PC-3 (cell line): ENCODE data around the gene RXRA.

Experiments used
- EZH2 ChIP-seq: fragments of 300-600 bp; sonication (generic); IDR thresholded peaks from one replicate; pipeline ENCODE4 v1.6.1; 2017; ENCODE audit warnings: antibody characterized with exemption, mild to moderate bottlenecking, low read length; ENCODE audit not compliant: unreplicated experiment
- EZH2phosphoT487 ChIP-seq: fragments of 300-600 bp; sonication (generic); IDR thresholded peaks from 2 replicates; pipeline ENCODE4 v1.6.1; 2018; ENCODE audit warnings: mild to moderate bottlenecking, antibody characterized with exemption, low read length, borderline replicate concordance
- TF ChIP-seq, protein P1 (sequence below): fragments of 300-600 bp; sonication (generic); conservative IDR thresholded peaks from 2 replicates; pipeline ENCODE4 v1.5.1; 2017; ENCODE audit warnings: antibody characterized with exemption, low read depth, mild to moderate bottlenecking, low read length

DNA sequence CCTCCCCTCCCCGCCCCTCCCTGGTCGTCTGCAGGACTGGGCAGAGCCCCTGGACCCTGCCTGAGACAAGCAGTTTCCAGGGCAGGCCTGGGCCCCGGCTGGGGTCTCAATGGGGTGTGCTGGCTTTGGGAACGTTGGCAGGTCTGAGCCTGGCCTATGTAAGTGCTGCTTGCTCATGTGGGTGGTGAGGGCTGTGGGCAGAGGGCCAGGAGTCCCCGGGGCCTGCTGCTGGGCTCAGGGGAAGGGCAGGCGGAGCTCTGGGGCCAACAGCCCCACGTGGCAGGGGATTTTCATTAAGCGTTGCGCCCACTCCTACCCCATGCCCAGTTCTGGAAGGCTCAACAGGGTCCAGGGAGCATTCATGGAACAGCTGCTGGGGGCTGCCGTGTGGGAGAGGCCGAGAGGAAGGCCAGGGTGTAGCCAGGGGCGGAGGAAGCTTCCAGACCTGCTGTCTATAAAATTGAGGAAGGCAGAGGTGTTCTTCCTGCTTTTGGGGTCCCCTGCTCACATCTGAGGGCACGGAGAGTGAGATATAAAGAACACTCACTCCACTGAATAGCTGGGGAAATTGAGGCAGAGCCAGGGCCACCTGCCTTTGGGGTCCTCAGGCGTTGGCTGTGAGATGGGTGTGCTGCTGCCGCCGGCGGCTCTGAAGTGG lies 32.5 kb downstream of the RXRA start:
- TF ChIP-seq, protein P1, sequence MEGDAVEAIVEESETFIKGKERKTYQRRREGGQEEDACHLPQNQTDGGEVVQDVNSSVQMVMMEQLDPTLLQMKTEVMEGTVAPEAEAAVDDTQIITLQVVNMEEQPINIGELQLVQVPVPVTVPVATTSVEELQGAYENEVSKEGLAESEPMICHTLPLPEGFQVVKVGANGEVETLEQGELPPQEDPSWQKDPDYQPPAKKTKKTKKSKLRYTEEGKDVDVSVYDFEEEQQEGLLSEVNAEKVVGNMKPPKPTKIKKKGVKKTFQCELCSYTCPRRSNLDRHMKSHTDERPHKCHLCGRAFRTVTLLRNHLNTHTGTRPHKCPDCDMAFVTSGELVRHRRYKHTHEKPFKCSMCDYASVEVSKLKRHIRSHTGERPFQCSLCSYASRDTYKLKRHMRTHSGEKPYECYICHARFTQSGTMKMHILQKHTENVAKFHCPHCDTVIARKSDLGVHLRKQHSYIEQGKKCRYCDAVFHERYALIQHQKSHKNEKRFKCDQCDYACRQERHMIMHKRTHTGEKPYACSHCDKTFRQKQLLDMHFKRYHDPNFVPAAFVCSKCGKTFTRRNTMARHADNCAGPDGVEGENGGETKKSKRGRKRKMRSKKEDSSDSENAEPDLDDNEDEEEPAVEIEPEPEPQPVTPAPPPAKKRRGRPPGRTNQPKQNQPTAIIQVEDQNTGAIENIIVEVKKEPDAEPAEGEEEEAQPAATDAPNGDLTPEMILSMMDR: no peak
- TF ChIP-seq EZH2phosphoT487: no peak
- no peak for TF ChIP-seq EZH2
